BLaER1 (cell line): Measurements from ENCODE around the gene TNFRSF19.
"Not testable (repeated sequence)": the region's sequence is repeated elsewhere in the genome, so short reads cannot be mapped to it uniquely, and the experiment has no call there.

ENCODE experiments used
- H3K27ac ChIP-seq: shearing (Covaris generic); formaldehyde crosslinking; 2 replicates; pipeline ENCODE4 v1.8.1; 2022
- H3K27me3 ChIP-seq: shearing (Covaris generic); formaldehyde crosslinking; 2 replicates; pipeline ENCODE4 v1.8.1; 2022
- H3K36me3 ChIP-seq: shearing (Covaris generic); formaldehyde crosslinking; 2 replicates; pipeline ENCODE4 v1.8.1; 2022
- H3K4me1 ChIP-seq: shearing (Covaris generic); formaldehyde crosslinking; 2 replicates; pipeline ENCODE4 v1.8.1; 2022
- H3K4me2 ChIP-seq: shearing (Covaris generic); formaldehyde crosslinking; 2 replicates; pipeline ENCODE4 v1.8.1; 2022
- H3K4me3 ChIP-seq: shearing (Covaris generic); formaldehyde crosslinking; 2 replicates; pipeline ENCODE4 v1.8.1; 2022
- H3K9ac ChIP-seq: shearing (Covaris generic); formaldehyde crosslinking; 2 replicates; pipeline ENCODE4 v1.8.1; 2022
- H3K9me3 ChIP-seq: shearing (Covaris generic); formaldehyde crosslinking; 2 replicates; pipeline ENCODE4 v1.8.1; 2022
- H4K20me1 ChIP-seq: shearing (Covaris generic); formaldehyde crosslinking; 2 replicates; pipeline ENCODE4 v1.8.1; 2022
- Cebpa-rat ChIP-seq: shearing (Covaris generic); IDR thresholded peaks from 2 replicates; pipeline ENCODE4 v1.8.1; 2022

TNFRSF19 gene

DNA sequence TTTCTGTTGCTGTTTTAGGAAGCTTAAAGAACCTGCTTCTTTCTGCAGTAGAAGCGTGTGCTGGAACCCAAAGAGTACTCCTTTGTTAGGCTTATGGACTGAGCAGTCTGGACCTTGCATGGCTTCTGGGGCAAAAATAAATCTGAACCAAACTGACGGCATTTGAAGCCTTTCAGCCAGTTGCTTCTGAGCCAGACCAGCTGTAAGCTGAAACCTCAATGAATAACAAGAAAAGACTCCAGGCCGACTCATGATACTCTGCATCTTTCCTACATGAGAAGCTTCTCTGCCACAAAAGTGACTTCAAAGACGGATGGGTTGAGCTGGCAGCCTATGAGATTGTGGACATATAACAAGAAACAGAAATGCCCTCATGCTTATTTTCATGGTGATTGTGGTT lies 103.1 kb downstream of the TNFRSF19 start:
- Histone ChIP-seq H3K4me2 (no peak overlapping the region), H3K9me3 (peaks cover 9% of the 10 kb centered on the region), H3K36me3 (no peaks in the 10 kb centered on the region), H3K4me3 (no peak overlapping the region), H3K27me3 (no peaks in the 10 kb centered on the region), H3K9ac (no peak overlapping the region), H3K27ac (no peak overlapping the region), H4K20me1 (no peaks in the 10 kb centered on the region), H3K4me1 (no peaks in the 10 kb centered on the region)
- TF ChIP-seq Cebpa-rat: no peak

DNA sequence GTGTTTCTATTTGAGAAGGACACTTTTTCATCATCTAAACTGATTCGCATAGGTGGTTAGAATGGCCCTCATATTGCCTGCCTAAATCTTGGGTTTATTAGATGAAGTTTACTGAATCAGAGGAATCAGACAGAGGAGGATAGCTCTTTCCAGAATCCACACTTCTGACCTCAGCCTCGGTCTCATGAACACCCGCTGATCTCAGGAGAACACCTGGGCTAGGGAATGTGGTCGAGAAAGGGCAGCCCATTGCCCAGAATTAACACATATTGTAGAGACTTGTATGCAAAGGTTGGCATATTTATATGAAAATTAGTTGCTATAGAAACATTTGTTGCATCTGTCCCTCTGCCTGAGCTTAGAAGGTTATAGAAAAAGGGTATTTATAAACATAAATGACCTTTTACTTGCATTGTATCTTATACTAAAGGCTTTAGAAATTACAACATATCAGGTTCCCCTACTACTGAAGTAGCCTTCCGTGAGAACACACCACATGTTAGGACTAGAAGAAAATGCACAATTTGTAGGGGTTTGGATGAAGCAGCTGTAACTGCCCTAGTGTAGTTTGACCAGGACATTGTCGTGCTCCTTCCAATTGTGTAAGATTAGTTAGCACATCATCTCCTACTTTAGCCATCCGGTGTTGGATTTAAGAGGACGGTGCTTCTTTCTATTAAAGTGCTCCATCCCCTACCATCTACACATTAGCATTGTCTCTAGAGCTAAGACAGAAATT lies 103.8 kb downstream of the TNFRSF19 start:
- no peak for TF ChIP-seq Cebpa-rat
- Histone ChIP-seq H3K9me3 (peaks cover 11% of the 10 kb centered on the region), H3K9ac (no peak overlapping the region), H3K4me3 (no peak overlapping the region), H3K4me1 (no peaks in the 10 kb centered on the region), H3K4me2 (no peak overlapping the region), H4K20me1 (no peaks in the 10 kb centered on the region), H3K27me3 (no peaks in the 10 kb centered on the region), H3K27ac (no peak overlapping the region), H3K36me3 (no peaks in the 10 kb centered on the region)

DNA sequence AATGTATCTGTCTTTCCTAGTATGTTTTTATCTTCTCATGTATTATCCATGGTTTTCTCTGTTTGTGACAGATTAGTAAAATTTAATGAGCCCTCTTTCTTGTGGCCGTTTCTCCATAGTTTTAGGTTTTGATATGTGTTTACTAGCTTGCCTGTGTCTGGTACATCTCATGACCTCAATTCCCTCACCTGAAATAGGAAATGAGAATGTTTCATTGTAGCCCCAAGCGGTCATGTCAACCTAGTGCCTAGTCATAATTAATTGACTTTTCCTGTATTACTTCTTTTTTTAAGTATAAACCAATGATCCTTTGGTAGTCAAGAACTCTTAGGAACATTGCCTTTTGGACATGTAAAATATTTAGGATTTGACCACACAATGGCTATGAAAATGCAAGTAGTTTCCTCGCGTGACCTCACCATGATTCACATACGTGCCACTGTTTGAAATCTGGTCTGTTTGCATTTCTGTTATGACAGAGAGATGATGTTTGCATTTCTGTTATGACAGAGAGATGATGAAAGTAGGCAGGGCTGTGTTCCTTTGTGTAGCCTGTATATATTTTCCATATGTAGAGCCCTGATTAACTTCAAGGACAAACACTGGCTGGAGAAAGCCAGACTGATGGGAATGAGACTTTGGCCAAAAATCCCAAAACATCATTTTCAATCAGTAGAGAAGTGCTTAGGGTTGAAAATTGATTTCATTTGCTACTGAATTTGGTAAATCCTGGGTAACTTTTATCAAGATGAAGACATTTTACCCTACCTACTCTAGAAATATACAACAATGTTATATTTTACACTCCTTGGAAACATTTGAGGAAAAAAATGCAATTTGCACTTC lies 104.8 kb downstream of the TNFRSF19 start:
- Histone ChIP-seq H3K4me3 (no peak overlapping the region), H3K9me3 (peaks cover 11% of the 10 kb centered on the region), H3K36me3 (no peaks in the 10 kb centered on the region), H3K4me2 (no peak overlapping the region), H3K27me3 (no peaks in the 10 kb centered on the region), H3K9ac (no peak overlapping the region), H3K4me1 (no peaks in the 10 kb centered on the region), H3K27ac (no peak overlapping the region), H4K20me1 (no peaks in the 10 kb centered on the region)
- TF ChIP-seq Cebpa-rat: no peak

DNA sequence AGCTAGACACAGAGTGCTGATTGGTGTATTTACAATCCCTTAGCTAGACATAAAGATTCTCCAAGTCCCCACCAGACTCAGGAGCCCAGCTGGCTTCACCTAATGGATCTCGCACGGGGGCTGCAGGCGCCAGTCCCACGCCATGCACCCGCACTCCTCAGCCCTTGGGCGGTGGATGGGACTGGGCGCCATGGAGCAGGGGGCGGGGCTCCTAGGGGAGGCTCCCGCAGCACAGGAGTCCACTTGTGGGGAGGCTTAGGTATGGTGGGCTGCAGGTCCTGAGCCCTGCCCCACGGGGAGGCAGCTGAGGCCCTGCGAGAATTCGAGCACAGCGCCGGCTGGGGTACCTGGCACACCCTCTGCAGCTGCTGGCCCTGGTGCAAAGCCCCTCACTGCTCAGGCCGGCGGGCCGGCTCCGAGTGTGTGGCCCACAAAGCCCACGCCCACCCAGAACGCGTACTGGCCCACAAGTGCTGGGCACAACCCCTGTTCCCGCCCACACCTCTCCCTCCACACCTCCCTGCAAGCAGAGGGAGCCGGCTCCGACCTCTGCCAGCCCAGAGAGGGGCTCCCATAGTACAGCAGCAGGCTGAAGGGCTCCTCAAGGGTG lies 107.6 kb downstream of the TNFRSF19 start:
- peaks cover 11% of the 10 kb centered on the region for H3K9me3 ChIP-seq
- H3K27me3 ChIP-seq, H4K20me1 ChIP-seq: not testable (repeated sequence)

DNA sequence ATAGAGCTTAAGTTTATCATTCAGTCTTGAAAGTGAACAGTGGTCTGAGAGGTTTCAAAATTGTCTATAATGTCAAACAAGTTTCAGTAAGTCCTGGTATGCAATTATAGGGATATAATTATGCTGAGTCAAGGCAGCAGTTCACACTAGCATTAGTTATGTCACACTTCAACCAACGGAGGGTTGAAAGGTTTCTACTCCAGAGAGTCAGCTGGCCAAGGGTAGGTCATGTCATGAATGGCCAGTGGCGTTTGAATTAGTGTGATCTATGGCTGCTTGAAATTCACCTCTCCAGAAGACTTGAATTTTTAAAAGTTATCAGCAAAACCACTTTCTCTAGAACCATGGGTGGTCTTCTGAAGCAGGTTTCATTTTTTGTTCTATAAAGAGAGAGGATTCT lies 108.6 kb downstream of the TNFRSF19 start:
- Histone ChIP-seq H3K27ac (no peak overlapping the region), H3K4me1 (no peaks in the 10 kb centered on the region), H3K4me3 (no peak overlapping the region), H3K36me3 (no peaks in the 10 kb centered on the region), H3K9ac (no peak overlapping the region), H4K20me1 (no peaks in the 10 kb centered on the region), H3K27me3 (no peaks in the 10 kb centered on the region), H3K4me2 (no peak overlapping the region), H3K9me3 (peaks cover 20% of the 10 kb centered on the region)
- TF ChIP-seq Cebpa-rat: no peak

More for the DNA sequence above, 107.6 kb downstream of the TNFRSF19 start:
- H3K36me3 ChIP-seq, H3K4me2 ChIP-seq, H3K9ac ChIP-seq, H3K4me3 ChIP-seq, H3K27ac ChIP-seq, H3K4me1 ChIP-seq: not testable (repeated sequence)

DNA sequence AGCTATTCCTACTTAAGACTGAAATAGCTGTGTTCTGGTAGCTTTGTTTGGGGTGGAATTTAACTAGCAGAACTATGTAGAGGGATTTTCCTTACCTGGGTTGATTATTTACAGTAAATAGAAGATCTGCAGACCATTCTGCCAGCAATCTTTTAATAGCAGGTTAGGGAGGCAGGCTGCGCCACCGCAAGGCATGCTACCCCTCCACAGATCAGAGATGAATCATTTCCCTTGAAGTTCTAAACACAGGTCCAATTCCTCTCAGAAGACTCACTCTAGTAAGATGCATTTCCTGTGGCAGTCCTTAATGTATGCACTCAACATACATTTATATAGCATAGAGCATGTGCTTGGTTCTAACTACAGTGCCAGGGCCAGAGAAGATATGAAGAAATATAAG lies 109.0 kb downstream of the TNFRSF19 start:
- Histone ChIP-seq H3K27ac (no peak overlapping the region), H3K4me1 (no peaks in the 10 kb centered on the region)

DNA sequence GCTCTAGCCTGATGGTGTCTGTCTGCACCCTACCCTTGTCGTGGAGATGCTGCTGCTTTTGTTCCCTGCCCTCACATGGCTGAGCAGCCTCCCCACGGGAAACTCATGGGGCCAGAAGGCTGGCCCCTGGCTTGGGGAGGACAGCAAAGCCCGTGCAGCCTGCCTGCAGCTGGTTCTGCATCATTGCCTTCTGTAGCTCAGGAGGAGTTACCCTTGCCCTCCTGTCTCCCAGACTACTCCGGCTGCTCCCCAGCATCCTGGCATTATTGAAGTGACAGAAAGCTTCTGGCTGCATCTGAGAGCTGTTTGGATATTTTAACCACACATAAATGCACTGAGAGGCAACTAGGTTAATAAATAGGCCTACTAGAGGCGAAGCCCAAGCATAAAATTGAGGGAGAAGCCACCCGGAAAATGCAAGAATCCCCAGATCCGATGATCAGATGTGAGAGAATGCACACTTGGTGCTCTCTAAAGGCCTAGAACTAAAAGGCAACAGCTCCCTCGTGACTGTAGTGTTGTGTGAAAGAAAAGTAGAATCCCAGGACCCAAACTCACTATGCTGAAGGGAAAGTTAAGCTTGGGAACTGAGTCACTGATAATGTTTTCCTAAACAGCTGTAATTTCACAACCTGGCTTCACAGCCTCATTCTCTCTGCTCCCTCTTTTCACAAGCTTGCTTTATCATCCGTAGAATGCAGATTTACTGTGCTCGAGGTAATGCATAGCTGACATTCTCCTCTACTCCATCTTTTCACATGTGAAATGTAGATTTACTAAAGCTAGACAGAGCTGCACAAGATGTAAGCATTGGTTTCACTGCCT lies 110.8 kb downstream of the TNFRSF19 start:
- no peak overlapping the region for H3K4me2 ChIP-seq
- TF ChIP-seq Cebpa-rat: no peak
- H3K4me1 ChIP-seq: no peaks in the 10 kb centered on the region
- H4K20me1 ChIP-seq: no peaks in the 10 kb centered on the region
- H3K4me3 ChIP-seq: no peak overlapping the region
- H3K27me3 ChIP-seq: no peaks in the 10 kb centered on the region
- no peak overlapping the region for H3K9ac ChIP-seq
- H3K27ac ChIP-seq: no peak overlapping the region
- no peaks in the 10 kb centered on the region for H3K36me3 ChIP-seq
- peaks cover 40% of the 10 kb centered on the region for H3K9me3 ChIP-seq

More for the DNA sequence above, 109.0 kb downstream of the TNFRSF19 start:
- H3K9ac ChIP-seq: no peak overlapping the region
- H3K4me2 ChIP-seq: no peak overlapping the region
- H3K4me3 ChIP-seq: no peak overlapping the region
- peaks cover 24% of the 10 kb centered on the region for H3K9me3 ChIP-seq
- no peak for TF ChIP-seq Cebpa-rat
- no peaks in the 10 kb centered on the region for H4K20me1 ChIP-seq
- no peaks in the 10 kb centered on the region for H3K36me3 ChIP-seq
- no peaks in the 10 kb centered on the region for H3K27me3 ChIP-seq

DNA sequence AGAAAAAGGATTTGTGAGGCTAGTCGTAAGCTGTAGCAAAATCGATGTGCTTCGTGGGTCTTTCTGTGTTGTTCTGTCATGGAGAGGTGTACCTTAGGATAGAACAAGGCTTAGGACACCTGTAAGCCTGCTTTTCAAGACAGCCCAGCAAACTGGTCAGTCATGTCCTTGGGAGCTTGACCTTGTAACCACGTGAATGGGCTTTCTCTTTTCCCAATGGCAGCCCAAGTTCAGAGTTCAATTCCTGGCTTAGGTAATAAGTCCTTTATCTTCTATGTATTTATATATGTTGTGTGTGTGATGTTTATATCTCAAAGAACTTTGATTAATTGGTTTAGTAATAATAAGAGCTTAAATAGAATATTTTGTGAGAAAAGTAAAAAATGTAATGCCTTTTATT lies 112.9 kb downstream of the TNFRSF19 start:
- no peak overlapping the region for H3K4me2 ChIP-seq
- H4K20me1 ChIP-seq: no peaks in the 10 kb centered on the region
- H3K9ac ChIP-seq: no peak overlapping the region
- no peaks in the 10 kb centered on the region for H3K36me3 ChIP-seq
- no peak for TF ChIP-seq Cebpa-rat
- H3K27me3 ChIP-seq: no peaks in the 10 kb centered on the region
- H3K4me3 ChIP-seq: no peak overlapping the region
- no peak overlapping the region for H3K27ac ChIP-seq
- no peaks in the 10 kb centered on the region for H3K4me1 ChIP-seq
- H3K9me3 ChIP-seq: peaks cover 34% of the 10 kb centered on the region

DNA sequence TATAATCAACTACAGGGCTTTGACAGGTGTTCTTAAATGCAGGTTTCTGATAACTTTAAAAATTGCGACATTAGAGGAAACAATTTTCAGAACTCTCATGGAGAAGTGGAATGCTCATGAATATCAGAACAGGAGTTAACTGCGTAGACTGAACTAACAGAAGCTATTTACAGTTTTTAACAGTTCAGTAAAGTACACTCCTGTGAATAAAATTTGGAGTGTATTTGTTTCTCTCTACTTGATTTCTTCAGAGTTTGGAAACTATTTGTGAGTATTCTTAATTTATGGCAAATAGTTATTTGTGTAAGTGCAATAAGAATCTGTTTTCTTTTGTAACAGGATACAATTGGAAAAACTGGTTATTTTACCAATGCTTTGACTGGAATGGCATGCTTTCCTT lies 114.4 kb downstream of the TNFRSF19 start:
- Histone ChIP-seq H3K9me3 (peaks cover 29% of the 10 kb centered on the region), H3K27ac (no peak overlapping the region), H4K20me1 (no peaks in the 10 kb centered on the region), H3K4me2 (no peak overlapping the region), H3K4me1 (no peaks in the 10 kb centered on the region), H3K27me3 (no peaks in the 10 kb centered on the region), H3K9ac (no peak overlapping the region), H3K4me3 (no peak overlapping the region), H3K36me3 (no peaks in the 10 kb centered on the region)
- TF ChIP-seq Cebpa-rat: no peak
